SKM-1 treated with dmso at 0.1 percent for 144 hours (cell line): ENCODE data around the gene PRSS48.
A peak's percentile ranks its signal among the peaks of the same experiment; 100 is the strongest.
"Not testable (repeated sequence)": the region's sequence is repeated elsewhere in the genome, so short reads cannot be mapped to it uniquely, and the experiment has no call there.

Source experiments
- DNase-seq: peaks from one replicate; lab custom pipeline; 2025; ENCODE audit not compliant: unreplicated experiment; lab: John Stamatoyannopoulos, UW

PRSS48 gene

GRCh38 chr4:151315212-151315886 lies 38.4 kb downstream of the PRSS48 start:
- DNase-seq, result no peak

GRCh38 chr4:151316645-151317044 lies 39.7 kb downstream of the PRSS48 start:
- no peak for DNase-seq

- DNase-seq, result no peak
These were observed 41.5 kb downstream of the PRSS48 start for GRCh38 chr4:151318307-151319006.

- DNase-seq, result no peak
These were observed 42.5 kb downstream of the PRSS48 start for GRCh38 chr4:151319490-151319889.

- no peak for DNase-seq
These were observed 44.6 kb downstream of the PRSS48 start for GRCh38 chr4:151321586-151321985.

- not testable (repeated sequence) for DNase-seq
These were observed 45.2 kb downstream of the PRSS48 start for GRCh38 chr4:151322161-151322560.

GRCh38 chr4:151322570-151322969 lies 45.6 kb downstream of the PRSS48 start:
- no peak for DNase-seq

- DNase-seq, result no peak
These were observed 46.7 kb downstream of the PRSS48 start for GRCh38 chr4:151323667-151324066.

GRCh38 chr4:151324124-151324751 lies 47.3 kb downstream of the PRSS48 start:
- no peak for DNase-seq

- peak; percentile 22 for DNase-seq
These were observed 47.8 kb downstream of the PRSS48 start for GRCh38 chr4:151324752-151325110.

- peak; percentile 38 for DNase-seq
These were observed 48.4 kb downstream of the PRSS48 start, which contains the start of gene SH3D19 for GRCh38 chr4:151325111-151325948. Gene SH3D19 (minus strand): TSS chr4:151325605. CDS start chr4:151325352, 253 bp downstream.

- DNase-seq, result no peak
These were observed 48.9 kb downstream of the PRSS48 start for GRCh38 chr4:151325949-151326246.

- no peak for DNase-seq
These were observed 52.5 kb downstream of the PRSS48 start for GRCh38 chr4:151329217-151330007.

- no peak for DNase-seq
These were observed 54.5 kb downstream of the PRSS48 start for GRCh38 chr4:151331276-151332042.

- DNase-seq, result no peak
These were observed 62.5 kb downstream of the PRSS48 start for GRCh38 chr4:151339467-151339866.

- DNase-seq, result no peak
These were observed 63.9 kb downstream of the PRSS48 start for GRCh38 chr4:151340751-151341385.
